ENCODE measurements around the gene SAMD14.

The SAMD14 gene

GRCh38 chr17:50165066-50165465, 35.1 kb upstream of the SAMD14 start:
- no peak for DNase-seq

GRCh38 chr17:50164697-50164988, 34.7 kb upstream of the SAMD14 start:
- no peak for DNase-seq

GRCh38 chr17:50163843-50164696, 34.1 kb upstream of the SAMD14 start:
- DNase-seq = no peak

- no peak for DNase-seq
These were observed 32.7 kb upstream of the SAMD14 start for GRCh38 chr17:50162466-50163254.

- DNase-seq = no peak
These were observed 31.9 kb upstream of the SAMD14 start for GRCh38 chr17:50161911-50162288.

- peak; percentile 92 for DNase-seq
These were observed 31.3 kb upstream of the SAMD14 start for GRCh38 chr17:50161023-50161910.

- no peak for DNase-seq
These were observed 27.9 kb upstream of the SAMD14 start for GRCh38 chr17:50157891-50158290.

- DNase-seq = no peak
These were observed 25.3 kb upstream of the SAMD14 start for GRCh38 chr17:50155115-50155819.

- DNase-seq = no peak
These were observed 24.6 kb upstream of the SAMD14 start for GRCh38 chr17:50154604-50155003.

GRCh38 chr17:50153650-50154575, 24.0 kb upstream of the SAMD14 start:
- no peak for DNase-seq

GRCh38 chr17:50152736-50153135, 22.8 kb upstream of the SAMD14 start:
- DNase-seq = no peak

- peak; percentile 93 for DNase-seq
These were observed 22.1 kb upstream of the SAMD14 start for GRCh38 chr17:50151937-50152547.

- DNase-seq = peak; percentile 94
These were observed 21.3 kb upstream of the SAMD14 start for GRCh38 chr17:50151041-50151936.

GRCh38 chr17:50150354-50151040, 20.5 kb upstream of the SAMD14 start, which contains the start of gene PPP1R9B:
PPP1R9B (minus strand) TSS chr17:50150677; CDS start chr17:50150513, 164 bp downstream.
- DNase-seq = no peak

GRCh38 chr17:50149417-50150353, 19.7 kb upstream of the SAMD14 start:
- DNase-seq = peak; percentile 65

GRCh38 chr17:50149091-50149416, 19.1 kb upstream of the SAMD14 start:
- DNase-seq = peak; percentile 64

GRCh38 chr17:50148226-50149090, 18.5 kb upstream of the SAMD14 start:
- peak; percentile 66 for DNase-seq
